ELF-1 (cell line): ENCODE results near the gene CUEDC1.

Experiments used
- DNase-seq: peaks from one replicate; pipeline ENCODE4 v3.0.0-alpha.2; 2016; ENCODE audit warnings: low read depth, low spot score

Gene CUEDC1

GRCh38 chr17:57957120-57957850, 2.1 kb upstream of the CUEDC1 start:
- DNase-seq = no peak

DNA sequence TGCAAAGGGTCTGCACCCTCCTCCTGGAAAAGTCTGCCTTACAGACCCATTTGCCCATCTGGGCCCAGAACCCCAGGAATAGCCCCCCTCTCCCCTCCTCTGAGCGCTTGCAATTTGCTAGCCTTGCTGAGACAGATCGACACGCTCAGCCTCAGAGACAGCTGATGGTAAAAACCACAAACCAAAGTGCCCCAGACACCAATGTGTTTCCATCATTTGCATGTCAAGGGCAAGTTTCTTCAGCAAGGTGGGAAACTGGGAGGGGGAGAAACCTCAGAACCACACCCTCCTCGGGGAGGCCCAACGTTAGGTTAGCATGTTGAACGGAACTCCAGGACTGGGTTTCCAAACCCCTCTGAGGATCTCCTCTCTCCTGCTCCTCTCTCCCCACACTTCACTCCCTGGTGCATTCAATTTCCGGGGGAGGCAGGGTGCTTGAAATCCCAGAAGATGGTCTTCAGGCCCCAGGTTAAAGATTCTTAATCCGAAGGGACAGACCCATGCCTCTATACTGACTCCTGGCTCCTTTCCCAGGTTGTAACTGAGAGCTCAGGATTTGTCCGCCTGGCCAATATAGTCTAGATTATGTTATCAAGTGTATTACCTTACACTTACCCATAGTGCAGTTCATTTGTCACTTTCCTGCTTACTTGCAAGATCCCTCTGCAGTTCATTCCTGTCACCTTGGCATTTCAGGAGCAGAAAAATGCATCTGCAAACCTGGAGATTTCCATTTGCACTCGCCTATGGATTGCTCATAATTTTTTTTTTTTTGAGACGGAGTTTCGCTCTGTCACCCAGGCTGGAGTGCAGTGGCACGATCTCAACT, 1.3 kb upstream of the CUEDC1 start:
- peak; percentile 34 for DNase-seq

DNA sequence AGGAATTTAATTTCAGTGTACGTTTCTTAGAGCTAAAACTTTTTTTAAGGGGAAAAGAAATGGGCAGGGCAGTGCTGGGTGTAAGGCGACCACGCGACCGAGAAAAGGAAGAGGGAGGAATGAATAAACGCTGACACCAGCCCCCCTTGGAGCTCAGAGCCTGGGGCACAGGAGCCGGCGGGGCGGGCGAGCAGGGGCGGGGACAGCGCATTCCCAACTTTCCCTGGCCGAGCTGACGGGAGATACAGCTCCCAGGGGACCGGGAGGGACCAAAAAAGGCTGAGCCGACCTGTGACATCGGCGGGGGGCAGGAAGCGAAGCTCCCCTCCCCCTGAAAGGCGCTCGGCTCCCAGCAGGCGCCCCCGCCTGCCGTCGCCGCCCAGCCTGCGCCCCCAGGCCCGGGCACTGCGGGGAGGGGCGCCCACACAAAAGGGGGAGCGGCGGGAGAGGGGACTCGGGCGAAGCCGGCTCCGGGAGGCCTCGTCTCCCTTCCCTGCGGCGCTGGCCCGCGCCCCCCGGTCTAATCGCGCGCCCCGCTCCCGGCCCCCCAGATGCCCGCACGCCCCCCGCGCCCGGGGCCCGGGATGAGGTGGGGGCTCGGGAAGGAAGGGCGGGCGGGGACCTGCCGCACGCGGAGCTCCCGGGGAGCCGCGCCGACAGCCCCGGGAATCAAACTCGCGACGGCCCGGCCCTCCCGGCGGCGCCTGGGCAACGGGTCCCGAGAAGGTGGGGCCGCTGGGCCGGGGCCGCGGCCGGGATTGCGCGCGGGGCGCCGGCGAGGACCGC, 622 bp downstream of the CUEDC1 start:
- DNase-seq = peak; percentile 89

- no peak for DNase-seq
Observed at GRCh38 chr17:57953705-57954396, 1.4 kb downstream of the CUEDC1 start.

GRCh38 chr17:57953219-57953618, 2.0 kb downstream of the CUEDC1 start:
- DNase-seq = no peak

- no peak for DNase-seq
Observed at GRCh38 chr17:57949649-57950048, 5.6 kb downstream of the CUEDC1 start.

- DNase-seq = peak; percentile 52
Observed at GRCh38 chr17:57948555-57949420, 6.4 kb downstream of the CUEDC1 start.

- no peak for DNase-seq
Observed at GRCh38 chr17:57948169-57948554, 7.0 kb downstream of the CUEDC1 start.

GRCh38 chr17:57947369-57947768, 7.8 kb downstream of the CUEDC1 start:
- DNase-seq = no peak

DNA sequence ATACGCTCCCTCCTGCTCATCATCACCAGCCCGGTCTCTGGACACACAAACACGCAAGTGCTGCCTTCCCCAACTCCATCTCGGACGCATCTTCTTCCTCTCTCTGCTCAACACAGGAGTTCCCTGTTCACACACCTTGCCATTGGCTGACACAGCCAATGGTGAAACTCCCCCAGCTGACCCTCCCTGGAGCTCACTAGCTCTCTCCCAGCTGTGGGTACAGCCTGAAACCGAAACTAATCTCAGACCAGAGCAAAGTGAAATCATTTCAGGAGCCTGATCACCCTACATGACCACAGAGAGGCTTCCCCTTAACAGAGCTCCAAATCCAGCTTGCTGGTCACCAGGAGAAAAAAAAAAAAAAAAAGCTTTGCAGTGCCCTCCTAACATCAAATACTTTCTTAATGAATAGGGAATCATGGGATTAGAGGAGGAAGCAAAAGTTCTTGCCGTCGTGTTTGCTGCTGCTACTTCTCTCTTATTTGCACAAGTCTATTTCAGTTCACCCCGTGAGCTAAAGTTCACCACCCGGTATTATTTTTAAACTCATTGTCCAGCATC, 8.3 kb downstream of the CUEDC1 start:
- no peak for DNase-seq

DNA sequence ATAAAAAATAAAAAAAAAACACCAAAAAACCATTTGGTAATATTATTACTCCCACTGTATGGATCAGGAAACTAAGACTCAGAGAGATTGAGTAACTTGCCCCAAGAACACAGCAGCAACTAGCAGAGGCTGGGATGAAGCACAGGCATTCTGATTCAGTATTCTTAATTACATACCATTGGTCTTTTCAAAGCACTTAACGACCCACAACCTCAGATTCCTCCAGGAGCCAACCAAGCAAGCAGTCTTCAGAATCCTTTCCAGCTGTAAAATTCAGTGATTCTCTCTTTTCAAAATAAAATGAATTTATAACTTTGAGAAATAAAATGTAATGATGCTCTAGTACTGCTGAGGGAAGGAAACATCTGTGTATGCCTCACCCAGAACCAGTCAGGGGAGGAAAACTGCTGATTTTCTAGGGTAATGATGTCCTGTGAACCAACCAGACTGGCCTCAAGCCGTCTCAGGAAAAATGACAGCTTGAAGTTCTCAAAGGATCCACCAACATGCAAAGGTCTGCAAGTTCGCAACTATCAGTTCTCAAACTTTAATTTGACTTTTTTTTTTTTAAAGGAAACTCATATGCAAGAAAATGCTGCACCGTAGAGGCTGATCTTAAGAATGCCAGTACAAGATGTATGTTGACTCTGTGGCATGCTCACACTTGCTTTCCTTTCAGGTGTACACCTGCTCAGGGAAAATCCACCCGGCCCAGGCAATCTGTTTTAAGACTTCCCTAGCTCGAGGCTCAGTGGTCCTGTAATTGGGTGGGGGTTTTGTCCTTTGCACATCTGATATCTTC, 9.0 kb downstream of the CUEDC1 start:
- no peak for DNase-seq

DNA sequence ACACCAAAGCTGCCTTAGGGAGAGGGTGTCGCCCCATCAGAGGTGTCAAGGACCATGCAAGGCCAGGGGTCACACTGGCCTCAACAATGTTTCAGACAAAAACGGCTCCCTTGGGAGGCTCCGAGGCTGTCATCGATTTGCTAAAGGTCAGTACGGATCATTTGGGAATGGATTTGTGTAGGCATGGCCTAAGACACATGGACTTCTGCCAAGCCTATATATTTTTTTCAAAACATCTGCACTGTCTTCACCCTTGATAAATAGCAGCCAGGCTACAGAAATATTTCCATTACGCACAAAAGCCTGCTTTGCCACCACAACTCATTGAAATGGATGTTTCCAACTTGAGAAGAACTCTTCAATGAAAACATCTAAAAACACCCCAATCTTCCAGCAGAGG, 10.3 kb downstream of the CUEDC1 start:
- DNase-seq = no peak

GRCh38 chr17:57943645-57944044, 11.6 kb downstream of the CUEDC1 start:
- DNase-seq = no peak

GRCh38 chr17:57943140-57943539, 12.1 kb downstream of the CUEDC1 start:
- no peak for DNase-seq

DNA sequence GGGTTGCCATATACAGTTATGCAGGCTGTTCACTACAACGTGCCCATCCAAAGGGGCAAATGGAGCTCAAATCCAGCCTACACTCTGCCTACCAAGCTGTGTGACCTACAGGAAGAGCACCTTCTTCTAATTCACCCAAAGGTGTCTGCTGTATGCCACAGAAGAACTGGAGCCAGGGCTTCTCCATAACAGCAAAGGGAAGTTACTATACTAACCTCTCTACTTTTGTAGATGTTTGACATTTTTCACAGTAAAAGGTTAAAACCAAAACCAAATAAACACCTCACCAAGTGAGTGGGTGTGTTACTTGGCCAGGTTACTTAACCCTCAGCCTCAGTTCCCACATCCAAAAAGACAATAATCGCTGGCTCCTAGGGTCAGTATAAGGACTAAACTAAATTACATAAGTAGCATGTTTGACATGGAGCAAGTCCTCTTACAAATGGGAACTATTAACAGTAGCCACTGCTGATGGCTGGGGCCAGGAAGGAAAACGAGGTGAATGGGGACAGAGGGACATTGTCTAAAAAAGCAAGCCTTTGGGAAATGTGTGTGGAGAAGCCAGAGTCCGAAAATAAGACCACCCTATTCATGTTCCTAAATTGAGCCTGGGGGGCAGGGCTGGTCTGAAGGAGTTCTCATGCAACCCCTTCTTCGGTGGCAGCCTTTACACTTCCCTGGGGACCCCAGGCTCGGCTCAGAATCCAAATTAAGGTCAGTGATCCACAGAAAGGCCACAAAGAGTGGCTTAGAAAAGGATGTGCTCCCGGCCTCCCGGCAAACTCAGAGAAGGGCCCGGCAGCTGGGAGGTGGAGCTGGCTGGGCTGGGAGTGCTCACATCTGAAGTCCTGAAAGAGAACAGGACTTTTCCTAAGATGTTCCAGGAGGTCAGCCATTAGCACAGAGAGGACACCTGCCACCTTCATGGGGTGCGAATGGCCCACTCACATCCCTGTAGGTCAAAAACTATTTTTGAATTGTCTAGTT, 13.5 kb downstream of the CUEDC1 start:
- DNase-seq = no peak

DNA sequence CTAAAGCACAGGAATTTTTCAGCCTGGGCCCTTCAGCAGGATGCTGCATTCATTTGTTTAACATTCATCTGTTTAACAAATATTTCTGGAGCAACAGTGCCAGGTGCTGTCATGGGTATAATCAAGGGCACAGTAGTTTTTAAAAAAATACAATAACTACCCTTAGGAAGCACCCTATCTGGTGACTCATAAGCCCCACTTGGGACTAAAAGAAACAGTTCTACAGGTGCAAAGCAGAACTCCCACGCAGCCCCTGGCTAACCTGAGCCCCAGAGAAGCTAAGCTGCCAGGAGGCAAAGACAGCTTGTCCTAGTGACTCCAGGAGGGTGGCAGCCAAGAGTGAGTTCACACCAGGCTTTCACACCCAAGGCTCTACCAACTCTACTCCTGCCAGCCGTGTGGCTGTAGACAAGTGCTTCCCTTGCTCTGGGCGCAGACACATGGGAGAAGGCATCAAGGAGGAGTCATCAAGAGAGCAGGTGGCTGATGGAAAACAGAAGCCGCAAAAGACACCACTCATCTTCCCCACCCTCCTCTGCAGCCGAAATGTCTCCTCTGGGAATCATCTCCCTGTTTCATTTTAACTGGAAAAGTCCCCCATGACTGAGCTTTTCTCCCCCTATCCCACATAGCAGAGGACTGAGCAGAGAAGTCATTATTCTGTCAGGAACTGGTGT, 14.4 kb downstream of the CUEDC1 start:
- DNase-seq = no peak

DNA sequence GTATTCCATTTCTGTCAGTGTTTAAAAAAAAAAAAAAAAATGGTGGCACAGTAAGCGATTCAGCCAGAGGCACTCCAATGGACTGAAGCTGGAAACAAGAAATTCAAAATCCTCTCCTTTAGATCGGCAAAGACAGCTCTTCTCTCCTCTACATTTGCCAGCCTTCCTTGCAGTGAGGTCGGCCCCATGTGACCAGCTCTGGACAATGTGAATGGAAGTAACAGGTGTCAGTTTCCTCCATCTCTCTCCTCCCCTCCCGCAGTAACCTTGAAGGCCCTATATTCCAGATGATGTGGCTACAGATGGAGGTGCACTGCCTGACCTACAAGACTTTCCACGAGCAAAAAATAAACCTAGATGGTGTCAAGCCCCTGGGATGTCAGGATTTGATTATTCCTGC, 15.0 kb downstream of the CUEDC1 start:
- no peak for DNase-seq

DNA sequence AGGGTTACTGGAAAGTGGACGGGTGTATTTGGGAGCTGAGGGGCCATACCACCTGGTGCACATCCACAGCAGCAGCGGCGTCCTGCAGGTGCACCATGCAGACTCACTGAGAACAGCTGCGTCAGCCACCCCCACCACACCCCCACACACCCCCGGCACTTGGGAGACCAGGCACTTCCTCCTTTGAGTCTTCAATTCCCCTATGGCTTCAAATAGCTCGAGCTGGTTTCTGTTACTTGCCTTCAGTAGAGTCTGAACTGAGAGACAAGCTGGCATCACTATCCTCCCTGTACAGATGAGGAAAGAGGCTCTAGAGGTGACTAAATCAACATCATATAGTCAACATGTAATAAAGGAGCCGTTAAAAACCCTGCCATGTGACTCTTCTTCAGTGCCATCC, 15.4 kb downstream of the CUEDC1 start:
- no peak for DNase-seq
